ENCODE results near the gene NIPAL1. TPM values are rescaled to one million over a fixed set of nuclear protein-coding genes. Genes with fewer than 3 reads are reported as not detected.

The NIPAL1 gene
- total RNA-seq, 2 donors from 2014 or later: 3.4 to 8.4 TPM

GRCh38 chr4:48046059-48046458 lies 29.5 kb downstream of the NIPAL1 start:
- Histone ChIP-seq H3K4me1 (ENCODE audit: control insufficient read depth, insufficient read depth, low read length) (peaks cover 10% of the 10 kb centered on the region), H3K9me3 (ENCODE audit: control insufficient read depth, low read length) (no peaks in the 10 kb centered on the region), H3K27me3 (ENCODE audit: control insufficient read depth, insufficient read depth, low read length, poor library complexity, severe bottlenecking) (peaks cover 47% of the 10 kb centered on the region), H3K4me3 (ENCODE audit: low read length) (no peak overlapping the region), H3K27ac (ENCODE audit: low read depth, low read length) (no peak overlapping the region), H3K9ac (ENCODE audit: extremely low read depth, low read length, poor library complexity, severe bottlenecking) (no peak overlapping the region), H3K36me3 (ENCODE audit: control insufficient read depth, insufficient read depth, low read length) (no peaks in the 10 kb centered on the region)
- no peak overlapping the region for H3K4me3 Mint-ChIP-seq
- WGBS, 2 experiments (ENCODE audit: insufficient coverage in 1 of 2, insufficient read length in 1 of 2): 92 to 100% methylated on average over 2 to 3 of the region's 3 CpGs
- no peak overlapping the region for H3K27ac Mint-ChIP-seq
- H3K36me3 Mint-ChIP-seq (ENCODE audit: low read depth): no peaks in the 10 kb centered on the region
- H3K27me3 Mint-ChIP-seq (ENCODE audit: insufficient read depth): peaks cover 33% of the 10 kb centered on the region
- no peak for DNase-seq
- H3K9me3 Mint-ChIP-seq: no peaks in the 10 kb centered on the region
- H3K4me1 Mint-ChIP-seq: peaks cover 18% of the 10 kb centered on the region
- TF ChIP-seq CTCF (conservative IDR thresholded peaks at IDR 0.05): no peak

DNA sequence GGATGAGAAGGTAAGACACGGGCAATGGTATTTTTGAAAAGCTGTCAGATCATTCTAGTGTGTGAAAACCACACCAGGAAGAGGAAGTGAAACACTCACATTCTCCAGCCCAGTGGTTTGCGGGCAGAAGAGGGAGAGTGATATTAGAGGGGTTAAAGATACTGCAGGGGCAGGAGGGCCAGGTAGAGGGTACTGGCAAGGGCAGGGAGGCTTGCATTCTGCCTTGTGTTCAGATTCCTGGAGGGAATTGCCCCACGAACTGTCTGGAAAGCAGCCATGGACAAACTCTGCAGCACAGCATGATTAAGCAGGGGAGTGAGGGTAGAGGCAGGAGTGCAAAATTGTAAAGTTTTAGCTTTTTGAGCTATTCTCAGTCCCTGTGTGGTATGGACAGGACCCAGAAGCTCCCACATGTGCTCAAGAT lies 30.9 kb downstream of the NIPAL1 start:
- H3K4me3 Mint-ChIP-seq: no peak overlapping the region
- no peaks in the 10 kb centered on the region for H3K9me3 Mint-ChIP-seq
- no peaks in the 10 kb centered on the region for H3K9me3 ChIP-seq (ENCODE audit: control insufficient read depth, low read length)
- H3K27me3 Mint-ChIP-seq (ENCODE audit: insufficient read depth): peaks cover 23% of the 10 kb centered on the region
- H3K4me3 ChIP-seq (ENCODE audit: low read length): no peak overlapping the region
- no peak for TF ChIP-seq CTCF (conservative IDR thresholded peaks at IDR 0.05)
- WGBS, 2 experiments (ENCODE audit: insufficient coverage in 1 of 2, insufficient read length in 1 of 2): 80 to 81% methylated on average over 2 to 3 of the region's 3 CpGs
- H3K4me1 Mint-ChIP-seq: peaks cover 18% of the 10 kb centered on the region
- H3K36me3 Mint-ChIP-seq (ENCODE audit: low read depth): no peaks in the 10 kb centered on the region
- H3K36me3 ChIP-seq (ENCODE audit: control insufficient read depth, insufficient read depth, low read length): no peaks in the 10 kb centered on the region
- peaks cover 33% of the 10 kb centered on the region for H3K27me3 ChIP-seq (ENCODE audit: control insufficient read depth, insufficient read depth, low read length, poor library complexity, severe bottlenecking)
- H3K27ac ChIP-seq (ENCODE audit: low read depth, low read length): no peak overlapping the region
- H3K4me1 ChIP-seq (ENCODE audit: control insufficient read depth, insufficient read depth, low read length): peaks cover 10% of the 10 kb centered on the region
- H3K9ac ChIP-seq (ENCODE audit: extremely low read depth, low read length, poor library complexity, severe bottlenecking): no peak overlapping the region
- no peak overlapping the region for H3K27ac Mint-ChIP-seq
- DNase-seq: no peak

GRCh38 chr4:48047896-48048295 lies 31.3 kb downstream of the NIPAL1 start:
- H3K4me1 ChIP-seq (ENCODE audit: control insufficient read depth, insufficient read depth, low read length): peaks cover 8% of the 10 kb centered on the region
- DNase-seq: no peak
- no peaks in the 10 kb centered on the region for H3K9me3 Mint-ChIP-seq
- no peaks in the 10 kb centered on the region for H3K36me3 Mint-ChIP-seq (ENCODE audit: low read depth)
- peaks cover 31% of the 10 kb centered on the region for H3K27me3 ChIP-seq (ENCODE audit: control insufficient read depth, insufficient read depth, low read length, poor library complexity, severe bottlenecking)
- no peak overlapping the region for H3K27ac Mint-ChIP-seq
- H3K4me3 Mint-ChIP-seq: no peak overlapping the region
- H3K36me3 ChIP-seq (ENCODE audit: control insufficient read depth, insufficient read depth, low read length): no peaks in the 10 kb centered on the region
- H3K27me3 Mint-ChIP-seq (ENCODE audit: insufficient read depth): peaks cover 19% of the 10 kb centered on the region
- 86 to 100% methylated on average over 1 of the region's 1 CpG for WGBS, 2 experiments (ENCODE audit: insufficient coverage in 1 of 2, insufficient read length in 1 of 2)
- H3K27ac ChIP-seq (ENCODE audit: low read depth, low read length): no peak overlapping the region
- no peak for TF ChIP-seq CTCF (conservative IDR thresholded peaks at IDR 0.05)
- H3K4me1 Mint-ChIP-seq: peaks cover 15% of the 10 kb centered on the region
- H3K4me3 ChIP-seq (ENCODE audit: low read length): no peak overlapping the region
- no peaks in the 10 kb centered on the region for H3K9me3 ChIP-seq (ENCODE audit: control insufficient read depth, low read length)
- no peak overlapping the region for H3K9ac ChIP-seq (ENCODE audit: extremely low read depth, low read length, poor library complexity, severe bottlenecking)
